GM12801 (cell line): Measurements from ENCODE around the gene RETREG1.

Source experiments
- CTCF ChIP-seq: IDR thresholded peaks from one replicate; pipeline ENCODE4 v1.5.1; 2011; ENCODE audit warnings: control low read depth; ENCODE audit not compliant: insufficient read length; ENCODE audit errors: extremely low read depth

RETREG1 gene

GRCh38 chr5:16568875-16569580, 47.8 kb downstream of the RETREG1 start:
- no peak for TF ChIP-seq CTCF

GRCh38 chr5:16567365-16567764, 49.4 kb downstream of the RETREG1 start:
- no peak for TF ChIP-seq CTCF

GRCh38 chr5:16565118-16565517, 51.7 kb downstream of the RETREG1 start:
- no peak for TF ChIP-seq CTCF

GRCh38 chr5:16564248-16564867, 52.4 kb downstream of the RETREG1 start:
- no peak for TF ChIP-seq CTCF

- no peak for TF ChIP-seq CTCF
Measured at GRCh38 chr5:16563686-16564085, 53.1 kb downstream of the RETREG1 start.

- no peak for TF ChIP-seq CTCF
Measured at GRCh38 chr5:16561660-16562059, 55.1 kb downstream of the RETREG1 start.

GRCh38 chr5:16559702-16560101, 57.1 kb downstream of the RETREG1 start:
- TF ChIP-seq CTCF = no peak
